ENCODE results near the gene UBR2. TPM values are rescaled to one million over a fixed set of nuclear protein-coding genes. Genes with fewer than 3 reads are reported as not detected.

The UBR2 gene
- total and polyA plus RNA-seq, 2 of the 13 experiments (the other 11 are each of a cell fraction or from before 2014, with no cell fraction given) = 17.6 to 29.3 TPM

DNA sequence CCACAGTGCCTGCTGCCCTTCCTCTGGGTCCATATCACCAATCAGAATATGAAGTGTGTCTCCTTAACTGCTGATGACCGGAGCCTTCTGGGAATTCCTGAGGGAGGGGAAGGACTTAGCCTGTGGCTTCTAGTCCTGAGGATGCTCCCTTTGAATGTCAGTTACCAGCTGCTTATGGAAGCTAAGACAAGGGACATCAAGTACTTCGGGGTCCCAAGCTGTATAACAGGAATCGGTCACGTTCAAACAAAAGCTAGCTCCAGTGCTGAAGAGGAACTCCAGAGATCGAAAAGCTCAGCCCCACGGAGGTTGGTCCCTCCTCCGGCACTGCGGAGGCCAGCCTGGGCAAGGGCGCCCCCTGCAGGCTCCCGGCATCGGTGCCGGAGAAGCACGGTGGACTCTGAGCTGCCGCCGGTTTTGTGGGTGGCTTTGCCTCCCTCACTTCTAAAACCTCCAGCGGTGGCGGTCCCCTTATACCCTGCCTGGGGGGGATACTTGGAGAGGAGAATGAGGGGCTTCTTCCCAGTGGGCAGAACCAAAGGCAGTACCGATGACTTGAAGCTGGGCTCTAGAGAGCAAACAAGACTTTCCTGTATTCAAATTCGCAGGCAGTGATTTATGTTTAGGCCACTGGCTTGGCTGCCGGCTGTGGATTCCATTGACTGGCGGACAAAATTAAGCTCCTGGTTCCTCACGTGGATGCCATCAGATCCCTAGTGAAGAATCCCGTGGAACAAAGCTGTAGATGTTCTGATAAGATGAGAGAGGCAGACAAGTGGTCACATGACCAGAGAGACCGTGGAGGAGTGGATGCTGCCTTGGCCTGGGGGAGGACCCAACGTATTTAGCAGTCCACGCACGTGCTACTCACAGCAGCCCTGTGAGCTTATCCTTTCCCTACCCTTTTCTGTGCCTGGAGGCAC, 16.2 kb upstream of the UBR2 start (continued):
- TF ChIP-seq, protein P1, sequence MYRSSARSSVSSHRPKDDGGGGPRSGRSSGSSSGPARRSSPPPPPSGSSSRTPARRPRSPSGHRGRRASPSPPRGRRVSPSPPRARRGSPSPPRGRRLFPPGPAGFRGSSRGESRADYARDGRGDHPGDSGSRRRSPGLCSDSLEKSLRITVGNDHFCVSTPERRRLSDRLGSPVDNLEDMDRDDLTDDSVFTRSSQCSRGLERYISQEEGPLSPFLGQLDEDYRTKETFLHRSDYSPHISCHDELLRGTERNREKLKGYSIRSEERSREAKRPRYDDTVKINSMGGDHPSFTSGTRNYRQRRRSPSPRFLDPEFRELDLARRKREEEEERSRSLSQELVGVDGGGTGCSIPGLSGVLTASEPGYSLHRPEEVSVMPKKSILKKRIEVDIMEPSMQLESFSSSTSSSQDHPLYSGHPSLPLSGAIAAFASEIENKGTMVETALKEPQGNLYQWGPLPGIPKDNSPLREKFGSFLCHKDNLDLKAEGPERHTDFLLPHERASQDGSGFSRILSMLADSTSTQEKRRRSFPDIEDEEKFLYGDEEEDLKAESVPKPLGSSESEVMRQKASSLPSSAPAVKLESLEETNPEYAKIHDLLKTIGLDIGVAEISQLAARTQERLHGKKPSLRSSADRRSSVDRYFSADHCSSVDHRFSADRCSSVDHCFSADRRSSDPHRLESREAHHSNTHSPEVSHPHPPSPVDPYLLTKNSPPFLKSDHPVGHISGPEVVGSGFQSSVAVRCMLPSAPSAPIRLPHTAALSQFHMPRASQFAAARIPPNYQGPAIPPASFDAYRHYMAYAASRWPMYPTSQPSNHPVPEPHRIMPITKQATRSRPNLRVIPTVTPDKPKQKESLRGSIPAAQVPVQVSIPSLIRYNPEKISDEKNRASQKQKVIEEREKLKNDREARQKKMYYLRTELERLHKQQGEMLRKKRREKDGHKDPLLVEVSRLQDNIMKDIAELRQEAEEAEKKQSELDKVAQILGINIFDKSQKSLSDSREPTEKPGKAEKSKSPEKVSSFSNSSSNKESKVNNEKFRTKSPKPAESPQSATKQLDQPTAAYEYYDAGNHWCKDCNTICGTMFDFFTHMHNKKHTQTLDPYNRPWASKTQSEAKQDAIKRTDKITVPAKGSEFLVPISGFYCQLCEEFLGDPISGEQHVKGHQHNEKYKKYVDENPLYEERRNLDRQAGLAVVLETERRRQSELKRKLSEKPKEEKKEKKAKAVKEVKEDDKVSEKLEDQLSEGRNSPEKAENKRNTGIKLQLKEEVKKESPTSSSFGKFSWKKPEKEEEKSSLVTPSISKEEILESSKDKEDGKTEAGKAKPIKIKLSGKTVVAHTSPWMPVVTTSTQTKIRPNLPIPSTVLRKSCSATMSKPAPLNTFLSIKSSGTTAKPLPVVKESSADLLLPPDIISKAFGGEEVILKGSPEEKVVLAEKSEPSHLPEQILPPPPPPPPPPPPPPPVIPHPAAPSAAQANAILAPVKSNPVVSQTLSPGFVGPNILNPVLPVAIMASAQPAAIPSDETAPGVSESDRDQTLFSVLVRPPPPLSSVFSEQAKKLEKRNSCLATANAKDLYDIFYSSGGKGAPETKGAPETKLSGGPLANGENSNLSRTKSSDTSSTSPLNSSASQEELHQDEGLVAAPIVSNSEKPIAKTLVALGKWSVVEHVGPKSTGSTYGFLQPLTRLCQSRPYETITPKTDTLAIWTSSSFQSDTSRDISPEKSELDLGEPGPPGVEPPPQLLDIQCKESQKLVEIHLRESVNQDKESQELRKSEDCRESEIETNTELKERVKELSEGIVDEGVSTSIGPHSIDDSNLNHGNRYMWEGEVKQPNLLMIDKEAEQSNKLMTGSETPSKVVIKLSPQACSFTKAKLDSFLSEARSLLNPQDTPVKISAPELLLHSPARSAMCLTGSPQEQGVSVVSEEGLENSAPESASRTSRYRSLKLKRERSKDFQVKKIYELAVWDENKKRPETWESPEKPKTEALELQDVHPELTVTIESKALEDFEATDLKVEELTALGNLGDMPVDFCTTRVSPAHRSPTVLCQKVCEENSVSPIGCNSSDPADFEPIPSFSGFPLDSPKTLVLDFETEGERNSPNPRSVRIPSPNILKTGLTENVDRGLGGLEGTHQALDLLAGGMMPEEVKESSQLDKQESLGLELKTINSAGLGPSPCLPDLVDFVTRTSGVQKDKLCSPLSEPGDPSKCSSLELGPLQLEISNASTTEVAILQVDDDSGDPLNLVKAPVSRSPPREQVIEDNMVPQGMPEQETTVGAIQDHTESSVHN (CRISPR knock-in tag; IDR thresholded peaks at IDR 0.05) = no peak
- TF ChIP-seq HDAC2 (CRISPR knock-in tag; IDR thresholded peaks at IDR 0.05) = no peak
- TF ChIP-seq ETV6 (CRISPR knock-in tag; conservative IDR thresholded peaks at IDR 0.05) = peak; percentile 85; the same call in 1 of the 2 replicates
- TF ChIP-seq, protein P2, sequence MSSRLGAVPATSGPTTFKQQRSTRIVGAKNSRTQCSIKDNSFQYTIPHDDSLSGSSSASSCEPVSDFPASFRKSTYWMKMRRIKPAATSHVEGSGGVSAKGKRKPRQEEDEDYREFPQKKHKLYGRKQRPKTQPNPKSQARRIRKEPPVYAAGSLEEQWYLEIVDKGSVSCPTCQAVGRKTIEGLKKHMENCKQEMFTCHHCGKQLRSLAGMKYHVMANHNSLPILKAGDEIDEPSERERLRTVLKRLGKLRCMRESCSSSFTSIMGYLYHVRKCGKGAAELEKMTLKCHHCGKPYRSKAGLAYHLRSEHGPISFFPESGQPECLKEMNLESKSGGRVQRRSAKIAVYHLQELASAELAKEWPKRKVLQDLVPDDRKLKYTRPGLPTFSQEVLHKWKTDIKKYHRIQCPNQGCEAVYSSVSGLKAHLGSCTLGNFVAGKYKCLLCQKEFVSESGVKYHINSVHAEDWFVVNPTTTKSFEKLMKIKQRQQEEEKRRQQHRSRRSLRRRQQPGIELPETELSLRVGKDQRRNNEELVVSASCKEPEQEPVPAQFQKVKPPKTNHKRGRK (CRISPR knock-in tag; IDR thresholded peaks at IDR 0.05) = no peak
- no peak for TF ChIP-seq ZNF121 (CRISPR knock-in tag; IDR thresholded peaks at IDR 0.05)
- no peak for TF ChIP-seq SIN3A (IDR thresholded peaks at IDR 0.05; ENCODE audit: borderline replicate concordance, low read depth, low read length)
- no peak for TF ChIP-seq ZKSCAN8 (CRISPR knock-in tag; IDR thresholded peaks at IDR 0.05; ENCODE audit: borderline replicate concordance)
- TF ChIP-seq ZBTB42 (CRISPR knock-in tag; IDR thresholded peaks at IDR 0.05) = no peak
- TF ChIP-seq, protein P3, sequence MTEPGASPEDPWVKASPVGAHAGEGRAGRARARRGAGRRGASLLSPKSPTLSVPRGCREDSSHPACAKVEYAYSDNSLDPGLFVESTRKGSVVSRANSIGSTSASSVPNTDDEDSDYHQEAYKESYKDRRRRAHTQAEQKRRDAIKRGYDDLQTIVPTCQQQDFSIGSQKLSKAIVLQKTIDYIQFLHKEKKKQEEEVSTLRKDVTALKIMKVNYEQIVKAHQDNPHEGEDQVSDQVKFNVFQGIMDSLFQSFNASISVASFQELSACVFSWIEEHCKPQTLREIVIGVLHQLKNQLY (CRISPR knock-in tag; IDR thresholded peaks at IDR 0.05) = no peak
- TF ChIP-seq CC2D1A (CRISPR knock-in tag; IDR thresholded peaks at IDR 0.05) = no peak
- TF ChIP-seq ARID5B (CRISPR knock-in tag; IDR thresholded peaks at IDR 0.05) = no peak; the same call in 1 of the 2 replicates
- TF ChIP-seq SMYD3 (CRISPR knock-in tag; IDR thresholded peaks at IDR 0.05) = no peak
